Erythroblast (primary cell): ENCODE data around the gene CIT.

Experiments
- GATA1 ChIP-seq: IDR thresholded peaks from 2 replicates; pipeline ENCODE4 v1.6.1; 2011; ENCODE audit warnings: low read depth, mild to moderate bottlenecking, control low read depth, low read length, moderate library complexity
- POLR2A ChIP-seq: IDR thresholded peaks from 2 replicates; pipeline ENCODE4 v1.6.1; 2011; ENCODE audit warnings: mild to moderate bottlenecking, low read length

DNA sequence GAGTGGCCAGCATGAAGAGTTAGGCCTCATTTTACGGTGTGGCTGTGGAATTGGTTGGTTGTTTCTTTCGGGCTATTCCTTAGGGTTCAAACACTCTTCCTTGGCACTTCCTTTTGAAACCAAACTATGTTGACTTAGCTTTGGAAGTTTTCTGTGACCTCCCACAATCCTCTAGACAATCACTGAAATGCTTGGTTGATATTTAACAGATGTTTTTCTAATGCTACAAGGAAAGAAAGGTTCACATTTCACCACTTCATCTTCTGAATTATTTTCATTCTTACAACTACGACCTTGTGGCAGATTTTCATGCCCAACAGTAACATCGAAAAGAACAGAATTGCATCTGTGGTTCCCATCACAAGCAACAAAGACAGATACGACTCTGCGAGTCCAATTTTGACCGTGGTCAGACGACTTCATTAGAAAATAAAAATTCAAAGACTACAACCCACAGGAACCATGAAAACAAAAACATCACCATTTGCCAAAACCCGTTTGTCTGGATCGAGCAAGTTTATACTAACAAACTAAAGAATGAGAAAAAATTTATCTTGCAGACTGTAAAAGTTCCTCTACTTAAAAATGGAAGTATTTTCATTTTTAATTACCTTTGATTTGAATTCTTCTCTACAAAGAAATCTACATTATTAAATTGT, 192.3 kb downstream of the CIT start:
- TF ChIP-seq POLR2A: no peak
- no peak for TF ChIP-seq GATA1
